ENCODE data around the gene TAS2R60. TPM values are rescaled to one million over a fixed set of nuclear protein-coding genes. Genes with fewer than 3 reads are reported as not detected.

The TAS2R60 gene
- total and polyA plus RNA-seq, 9 of the 15 experiments (the other 6 are each of a cell fraction or from before 2014, with no cell fraction given), result 0.08 TPM; not detected in 8

- TF ChIP-seq ZNF407 (IDR thresholded peaks at IDR 0.05; ENCODE audit: low read depth), result no peak
- TF ChIP-seq ZKSCAN3 (CRISPR knock-in tag; IDR thresholded peaks at IDR 0.05), result no peak
- no peak for TF ChIP-seq LCOR (CRISPR knock-in tag; IDR thresholded peaks at IDR 0.05)
- TF ChIP-seq ZNF695 (CRISPR knock-in tag; IDR thresholded peaks at IDR 0.05), result no peak
- no peak for TF ChIP-seq ASH1L (IDR thresholded peaks at IDR 0.05; ENCODE audit: borderline replicate concordance, low read depth, partially characterized antibody)
- TF ChIP-seq RHOXF2B (CRISPR knock-in tag; conservative IDR thresholded peaks at IDR 0.05), result no peak
- no peak for TF ChIP-seq SMC3 (conservative IDR thresholded peaks at IDR 0.05; ENCODE audit: insufficient read depth, low read depth, low read length)
Observed at GRCh38 chr7:143480501-143480900, 37.2 kb downstream of the TAS2R60 start (continued).
